Measurements from ENCODE around the gene CDKN2D. TPM values are rescaled to one million over a fixed set of nuclear protein-coding genes. Genes with fewer than 3 reads are reported as not detected.
A peak's percentile ranks its signal among the peaks of the same experiment; 100 is the strongest.

The CDKN2D gene
- total RNA-seq, 1 experiment from 2014 or later, result 13.8 TPM

DNA sequence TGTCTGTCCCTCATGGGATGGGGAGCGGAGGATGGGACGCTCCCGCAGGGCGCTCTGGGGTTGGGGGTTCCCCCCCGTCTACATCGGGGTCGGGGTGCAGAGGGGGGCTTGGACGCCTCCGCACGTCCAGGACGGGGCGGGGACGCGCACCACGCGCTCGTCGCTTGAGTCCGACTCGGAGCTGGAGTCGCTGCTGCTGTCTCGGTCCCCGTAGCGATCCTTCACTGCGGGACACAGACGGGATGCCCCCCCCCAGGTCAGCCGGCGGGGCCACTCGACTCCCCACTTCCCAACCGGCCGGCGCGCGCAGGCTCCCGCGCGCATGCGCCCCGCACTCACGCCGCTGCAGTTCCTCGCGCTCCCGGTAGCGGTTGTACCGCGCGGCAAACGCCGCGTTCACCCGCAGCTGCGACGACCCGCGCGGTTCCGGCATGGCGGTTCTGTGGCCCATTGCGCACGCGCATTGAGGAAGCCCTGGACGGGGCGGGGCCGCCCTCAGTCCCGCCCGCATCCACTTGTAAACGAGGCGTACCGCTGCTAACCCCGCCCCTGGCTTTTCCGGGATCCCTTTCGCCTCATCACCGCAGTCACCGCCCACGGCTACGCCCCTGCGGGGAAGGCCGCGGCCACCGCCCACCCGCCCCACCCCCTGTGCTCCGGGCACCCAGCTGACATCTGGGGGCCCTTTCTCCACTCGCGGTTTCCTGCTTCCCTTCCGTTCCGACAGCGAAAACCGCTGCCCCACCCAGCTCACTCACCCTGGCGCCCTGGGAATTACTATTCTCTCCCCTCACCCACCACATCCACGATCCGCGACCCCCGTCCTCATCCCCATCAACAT lies 3.0 kb downstream of the CDKN2D start, which contains the start of gene KRI1:
Gene KRI1, minus strand, starts transcription at position 444 of the 841 bp plus-strand sequence. Its CDS starts 11 bp downstream, at position 433.
- peak; percentile 60 for ATAC-seq
- no TSS peak for BruUV-seq (replicated peaks)
- Histone ChIP-seq H3K9me3 (ENCODE audit: control insufficient read depth in 1 of 2, insufficient read depth in 1 of 2, low read depth in 1 of 2, low read length in 2 of 2) (no peaks in the 10 kb centered on the region), H3K4me1 (ENCODE audit: control insufficient read depth in 1 of 2, insufficient read depth in 2 of 2, low read length in 2 of 2) (peaks cover 31 to 46% of the 10 kb centered on the region in 2 experiments), H3K79me2 (ENCODE audit: insufficient read depth, low read length) (peaks cover 25% of the 10 kb centered on the region), H4K20me1 (ENCODE audit: insufficient read depth) (no peaks in the 10 kb centered on the region), H2AFZ (ENCODE audit: low read depth, low read length, poor library complexity, severe bottlenecking) (no peak within 1 kb of the TSS), H3K9me2 (ENCODE audit: insufficient read depth) (no peaks in the 10 kb centered on the region), H3K4me2 (ENCODE audit: low read length) (peak within 1 kb of the TSS; percentile 98), H3K4me3 (replicated peaks in 1 of 2; ENCODE audit: low read depth in 1 of 2, low read length in 2 of 2) (peak within 1 kb of the TSS; percentile 76 to 95), H3K27ac (ENCODE audit: low read depth, low read length) (peak within 1 kb of the TSS; percentile 91), H3K36me3 (ENCODE audit: control insufficient read depth in 1 of 2, insufficient read depth in 2 of 2, low read length in 2 of 2) (peaks cover 2 to 18% of the 10 kb centered on the region in 2 experiments; a peak in 2 of 4 replicates), H3K9ac (ENCODE audit: low read length) (peak within 1 kb of the TSS; percentile 99), H3K27me3 (ENCODE audit: insufficient read depth, low read length) (no peaks in the 10 kb centered on the region)
- ChIA-PET POLR2A (interaction anchor here (1.3 kb wide), 1 partner anchor 13 kb away, joined by 5 read pairs; no protein-coding TSS in a partner anchor), RAD21 (ENCODE audit: low non-redundant PET in 1 of 2, low total read pairs in 2 of 2, uncharacterized antibody in 2 of 2, unreplicated experiment in 2 of 2) (interaction anchor here in 1 of 2 experiments (0.7 kb wide), 1 partner anchor 757 kb away, joined by 4 read pairs; no protein-coding TSS in a partner anchor), CTCF (interaction anchor here (1.0 to 1.3 kb wide), 4 partner anchors 25 to 134 kb away, joined by 3 to 4 read pairs (median 4); partner anchors contain the start of gene S1PR5)
- intact Hi-C loops (cut with micrococcal nuclease), result loop anchor here (5.0 kb wide), 3 partner anchors 63 to 163 kb away; partner anchors contain the start of genes CDC37, ILF3 and KEAP1
- peak; percentile 90 for DNase-seq (ENCODE audit: low read depth, low spot score)
- peak; percentile 81 for TF ChIP-seq EGR1 (IDR thresholded peaks at IDR 0.05; ENCODE audit: low read depth)
- no peak for TF ChIP-seq RAD21 (IDR thresholded peaks at IDR 0.05; ENCODE audit: low read depth)
- TF ChIP-seq YY1 (IDR thresholded peaks at IDR 0.05; ENCODE audit: extremely low read depth, insufficient replicate concordance, low read depth, low read length), result peak; percentile 80
- no peak for TF ChIP-seq CBX3 (IDR thresholded peaks at IDR 0.05; ENCODE audit: low read depth)
- TF ChIP-seq, protein P1, sequence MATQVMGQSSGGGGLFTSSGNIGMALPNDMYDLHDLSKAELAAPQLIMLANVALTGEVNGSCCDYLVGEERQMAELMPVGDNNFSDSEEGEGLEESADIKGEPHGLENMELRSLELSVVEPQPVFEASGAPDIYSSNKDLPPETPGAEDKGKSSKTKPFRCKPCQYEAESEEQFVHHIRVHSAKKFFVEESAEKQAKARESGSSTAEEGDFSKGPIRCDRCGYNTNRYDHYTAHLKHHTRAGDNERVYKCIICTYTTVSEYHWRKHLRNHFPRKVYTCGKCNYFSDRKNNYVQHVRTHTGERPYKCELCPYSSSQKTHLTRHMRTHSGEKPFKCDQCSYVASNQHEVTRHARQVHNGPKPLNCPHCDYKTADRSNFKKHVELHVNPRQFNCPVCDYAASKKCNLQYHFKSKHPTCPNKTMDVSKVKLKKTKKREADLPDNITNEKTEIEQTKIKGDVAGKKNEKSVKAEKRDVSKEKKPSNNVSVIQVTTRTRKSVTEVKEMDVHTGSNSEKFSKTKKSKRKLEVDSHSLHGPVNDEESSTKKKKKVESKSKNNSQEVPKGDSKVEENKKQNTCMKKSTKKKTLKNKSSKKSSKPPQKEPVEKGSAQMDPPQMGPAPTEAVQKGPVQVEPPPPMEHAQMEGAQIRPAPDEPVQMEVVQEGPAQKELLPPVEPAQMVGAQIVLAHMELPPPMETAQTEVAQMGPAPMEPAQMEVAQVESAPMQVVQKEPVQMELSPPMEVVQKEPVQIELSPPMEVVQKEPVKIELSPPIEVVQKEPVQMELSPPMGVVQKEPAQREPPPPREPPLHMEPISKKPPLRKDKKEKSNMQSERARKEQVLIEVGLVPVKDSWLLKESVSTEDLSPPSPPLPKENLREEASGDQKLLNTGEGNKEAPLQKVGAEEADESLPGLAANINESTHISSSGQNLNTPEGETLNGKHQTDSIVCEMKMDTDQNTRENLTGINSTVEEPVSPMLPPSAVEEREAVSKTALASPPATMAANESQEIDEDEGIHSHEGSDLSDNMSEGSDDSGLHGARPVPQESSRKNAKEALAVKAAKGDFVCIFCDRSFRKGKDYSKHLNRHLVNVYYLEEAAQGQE (IDR thresholded peaks at IDR 0.05; ENCODE audit: low read depth), result no peak
- TF ChIP-seq, protein P2, sequence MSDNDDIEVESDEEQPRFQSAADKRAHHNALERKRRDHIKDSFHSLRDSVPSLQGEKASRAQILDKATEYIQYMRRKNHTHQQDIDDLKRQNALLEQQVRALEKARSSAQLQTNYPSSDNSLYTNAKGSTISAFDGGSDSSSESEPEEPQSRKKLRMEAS (IDR thresholded peaks at IDR 0.05), result peak; percentile 97
- TF ChIP-seq JUND (IDR thresholded peaks at IDR 0.05), result no peak
- TF ChIP-seq, protein P3, sequence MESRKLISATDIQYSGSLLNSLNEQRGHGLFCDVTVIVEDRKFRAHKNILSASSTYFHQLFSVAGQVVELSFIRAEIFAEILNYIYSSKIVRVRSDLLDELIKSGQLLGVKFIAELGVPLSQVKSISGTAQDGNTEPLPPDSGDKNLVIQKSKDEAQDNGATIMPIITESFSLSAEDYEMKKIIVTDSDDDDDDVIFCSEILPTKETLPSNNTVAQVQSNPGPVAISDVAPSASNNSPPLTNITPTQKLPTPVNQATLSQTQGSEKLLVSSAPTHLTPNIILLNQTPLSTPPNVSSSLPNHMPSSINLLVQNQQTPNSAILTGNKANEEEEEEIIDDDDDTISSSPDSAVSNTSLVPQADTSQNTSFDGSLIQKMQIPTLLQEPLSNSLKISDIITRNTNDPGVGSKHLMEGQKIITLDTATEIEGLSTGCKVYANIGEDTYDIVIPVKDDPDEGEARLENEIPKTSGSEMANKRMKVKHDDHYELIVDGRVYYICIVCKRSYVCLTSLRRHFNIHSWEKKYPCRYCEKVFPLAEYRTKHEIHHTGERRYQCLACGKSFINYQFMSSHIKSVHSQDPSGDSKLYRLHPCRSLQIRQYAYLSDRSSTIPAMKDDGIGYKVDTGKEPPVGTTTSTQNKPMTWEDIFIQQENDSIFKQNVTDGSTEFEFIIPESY (IDR thresholded peaks at IDR 0.05; ENCODE audit: extremely low read depth, insufficient replicate concordance, low read length), result no peak
- no peak for TF ChIP-seq EZH2phosphoT487 (IDR thresholded peaks at IDR 0.05; ENCODE audit: borderline replicate concordance)
- TF ChIP-seq CEBPB (IDR thresholded peaks at IDR 0.05; ENCODE audit: low read depth), result no peak
- TF ChIP-seq, protein P4, sequence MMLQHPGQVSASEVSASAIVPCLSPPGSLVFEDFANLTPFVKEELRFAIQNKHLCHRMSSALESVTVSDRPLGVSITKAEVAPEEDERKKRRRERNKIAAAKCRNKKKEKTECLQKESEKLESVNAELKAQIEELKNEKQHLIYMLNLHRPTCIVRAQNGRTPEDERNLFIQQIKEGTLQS (IDR thresholded peaks at IDR 0.05), result no peak
- no peak for TF ChIP-seq EZH2 (IDR thresholded peaks at IDR 0.05)
- peak; percentile 96 for TF ChIP-seq POLR2AphosphoS5 (IDR thresholded peaks at IDR 0.05; ENCODE audit: low read depth, low read length)
- TF ChIP-seq TCF7L2 (IDR thresholded peaks at IDR 0.05; ENCODE audit: borderline replicate concordance, extremely low read depth, insufficient read depth, insufficient read length), result no peak
- no peak for TF ChIP-seq ZFX (IDR thresholded peaks at IDR 0.05)
- TF ChIP-seq ZNF274 (IDR thresholded peaks at IDR 0.05; ENCODE audit: low read depth, low read length), result no peak
- TF ChIP-seq SIN3A (IDR thresholded peaks at IDR 0.05; ENCODE audit: low read depth), result peak; percentile 76
- TF ChIP-seq FOSL1 (IDR thresholded peaks at IDR 0.05; ENCODE audit: low read depth), result no peak
- no peak for TF ChIP-seq SRF (IDR thresholded peaks at IDR 0.05; ENCODE audit: low read depth)

All from HCT116 (cell line).